VCaP (cell line): Measurements from ENCODE around the gene PPFIBP2.

Experiments
- H3K27ac ChIP-seq: fragments of 450-650 bp; 2 replicates; pipeline ENCODE4 v1.5.1; 2017
- CTCF ChIP-seq: fragments of 450-650 bp; conservative IDR thresholded peaks from 2 replicates; pipeline ENCODE4 v1.5.1; 2017; ENCODE audit warnings: mild to moderate bottlenecking, moderate library complexity

PPFIBP2 gene

GRCh38 chr11:7528514-7529049 lies 14.8 kb downstream of the PPFIBP2 start:
- no peak for TF ChIP-seq CTCF
- no peak overlapping the region for H3K27ac ChIP-seq

DNA sequence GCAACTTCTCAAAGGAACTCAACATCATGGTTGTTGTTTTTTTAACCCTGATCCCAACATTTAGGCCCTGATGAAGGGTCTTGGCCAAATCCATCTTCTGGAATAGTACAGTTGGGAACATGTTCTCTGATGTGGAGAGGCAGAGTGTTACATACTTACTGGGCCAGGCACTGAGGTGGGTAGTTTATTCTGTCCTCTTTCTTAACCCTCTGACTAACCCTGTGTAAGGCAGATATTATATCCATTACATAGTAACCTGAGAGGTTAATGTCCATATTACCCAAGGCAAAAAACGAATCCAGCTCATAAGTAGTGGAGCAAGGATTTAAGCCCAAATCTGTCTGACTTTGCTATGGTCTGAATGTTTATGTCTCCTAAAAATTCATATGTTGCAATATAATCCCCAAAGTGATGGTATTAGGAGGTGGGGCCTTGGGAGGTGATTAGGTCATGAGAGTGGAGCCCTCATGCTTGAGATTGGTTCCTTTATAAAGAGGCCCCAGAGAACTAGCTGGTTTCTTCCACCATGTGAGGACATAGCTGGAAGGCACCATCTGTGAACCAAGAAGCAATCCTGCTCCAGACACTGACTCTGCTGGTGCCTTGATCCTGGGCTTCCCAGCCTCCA lies 16.3 kb downstream of the PPFIBP2 start:
- no peak overlapping the region for H3K27ac ChIP-seq
- no peak for TF ChIP-seq CTCF

DNA sequence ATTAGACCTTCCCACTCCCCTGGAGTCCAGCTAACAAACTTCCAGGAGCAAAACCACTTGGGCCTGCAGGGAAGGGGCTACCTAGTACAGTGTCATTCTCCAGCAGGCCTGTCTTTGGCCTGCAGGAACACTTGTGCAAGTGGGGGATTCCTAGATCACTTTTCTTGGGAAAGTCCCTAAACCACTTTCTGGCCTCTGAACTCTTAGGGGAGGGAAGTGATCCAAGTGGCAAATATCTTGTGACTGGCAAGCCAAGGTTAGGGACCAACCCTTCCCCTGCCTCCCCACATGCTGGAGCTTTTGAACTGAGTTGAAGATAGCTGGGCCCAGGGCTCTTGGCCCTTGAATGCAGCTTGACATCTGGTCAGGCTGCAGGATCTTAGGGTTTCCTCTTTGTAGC lies 17.2 kb downstream of the PPFIBP2 start:
- H3K27ac ChIP-seq, result no peak overlapping the region

GRCh38 chr11:7532405-7533145 lies 18.8 kb downstream of the PPFIBP2 start:
- no peak for TF ChIP-seq CTCF
- H3K27ac ChIP-seq, result no peak overlapping the region

More for the DNA sequence above, 17.2 kb downstream of the PPFIBP2 start:
- TF ChIP-seq CTCF, result no peak

GRCh38 chr11:7533199-7534041 lies 19.6 kb downstream of the PPFIBP2 start:
- no peak overlapping the region for H3K27ac ChIP-seq
- no peak for TF ChIP-seq CTCF

DNA sequence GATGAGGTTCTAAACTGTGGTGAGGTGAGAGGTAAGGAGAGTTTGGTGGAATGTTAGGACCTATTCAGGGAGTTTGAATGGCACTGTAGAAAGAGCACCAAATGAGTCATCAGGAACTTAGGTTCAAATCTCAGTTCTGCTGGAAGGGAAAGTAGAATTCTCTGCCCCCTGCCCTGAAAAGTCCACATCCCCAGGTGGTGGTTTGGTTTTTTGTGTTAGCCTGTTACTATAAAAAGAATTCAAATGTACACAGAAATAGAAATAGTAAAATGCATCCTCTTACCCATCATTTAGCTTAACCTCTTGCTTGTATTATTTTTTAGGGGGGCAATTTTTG lies 20.2 kb downstream of the PPFIBP2 start:
- no peak for TF ChIP-seq CTCF
- H3K27ac ChIP-seq, result no peak overlapping the region

GRCh38 chr11:7536100-7536499 lies 22.3 kb downstream of the PPFIBP2 start:
- no peak overlapping the region for H3K27ac ChIP-seq
- TF ChIP-seq CTCF, result peak; percentile 20; the same call in 1 of the 2 replicates
